ENCODE measurements around the gene ARHGAP15. TPM values are rescaled to one million over a fixed set of nuclear protein-coding genes. Genes with fewer than 3 reads are reported as not detected.

ARHGAP15 gene
- total RNA-seq, 2 donors from 2014 or later: 11.0 to 11.8 TPM

DNA sequence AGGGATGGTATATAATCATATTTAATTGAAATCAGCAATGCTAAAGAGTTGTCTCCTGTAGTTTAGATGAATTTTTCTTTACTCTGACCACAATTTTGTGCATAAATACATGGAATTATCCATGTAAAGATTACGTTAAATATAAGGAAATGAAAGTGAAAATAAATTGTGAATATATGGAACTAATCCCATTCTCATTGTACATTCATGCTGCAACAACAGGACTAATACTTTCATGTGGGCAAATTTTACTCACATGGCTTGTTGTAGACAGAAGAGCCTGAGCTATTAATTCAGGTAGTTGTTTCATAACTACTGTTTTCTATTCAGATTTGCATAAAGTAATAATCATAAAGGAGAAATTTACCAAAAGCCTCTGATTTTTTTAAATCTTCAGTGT lies 357.8 kb downstream of the ARHGAP15 start:
- no peak for TF ChIP-seq CTCF (IDR thresholded peaks at IDR 0.05)
- Histone ChIP-seq H3K27ac (no peak overlapping the region), H3K9me3 (no peaks in the 10 kb centered on the region), H3K4me3 (no peak overlapping the region), H3K36me3 (no peaks in the 10 kb centered on the region), H3K4me1 (ENCODE audit: control insufficient read depth in 1 of 2, low read depth in 2 of 2) (peaks cover 0 to 14% of the 10 kb centered on the region in 2 donors), H3K27me3 (replicated peaks; ENCODE audit: insufficient read depth) (no peaks in the 10 kb centered on the region)
- no peak for ATAC-seq (ENCODE audit: insufficient number of reproducible peaks, low FRiP score, low read depth)
- DNase-seq (ENCODE audit: low spot score): no peak

- peaks cover 0 to 5% of the 10 kb centered on the region in 2 donors for H3K4me1 ChIP-seq (ENCODE audit: control insufficient read depth in 1 of 2, low read depth in 2 of 2)
- no peaks in the 10 kb centered on the region for H3K9me3 ChIP-seq
- no peaks in the 10 kb centered on the region for H3K27me3 ChIP-seq (replicated peaks; ENCODE audit: insufficient read depth)
- no peaks in the 10 kb centered on the region for H3K36me3 ChIP-seq
- no peak for TF ChIP-seq CTCF (IDR thresholded peaks at IDR 0.05)
- H3K27ac ChIP-seq: peak overlapping the region; percentile 23 to 46
- peak; percentile 55 for ATAC-seq (ENCODE audit: insufficient number of reproducible peaks, low FRiP score, low read depth)
- peak overlapping the region; percentile 37 for H3K4me3 ChIP-seq
- no peak for DNase-seq (ENCODE audit: low spot score)
Observed at GRCh38 chr2:143489145-143489544, 359.9 kb downstream of the ARHGAP15 start.

GRCh38 chr2:143491131-143491530 lies 361.9 kb downstream of the ARHGAP15 start:
- TF ChIP-seq CTCF (IDR thresholded peaks at IDR 0.05): no peak
- no peak for DNase-seq (ENCODE audit: low spot score)
- H3K4me3 ChIP-seq: no peak overlapping the region
- no peaks in the 10 kb centered on the region for H3K36me3 ChIP-seq
- no peaks in the 10 kb centered on the region for H3K9me3 ChIP-seq
- H3K27ac ChIP-seq: no peak overlapping the region
- ATAC-seq (ENCODE audit: insufficient number of reproducible peaks, low FRiP score, low read depth): no peak
- no peaks in the 10 kb centered on the region for H3K27me3 ChIP-seq (replicated peaks; ENCODE audit: insufficient read depth)
- H3K4me1 ChIP-seq (ENCODE audit: control insufficient read depth in 1 of 2, low read depth in 2 of 2): peaks cover 0 to 5% of the 10 kb centered on the region in 2 donors

DNA sequence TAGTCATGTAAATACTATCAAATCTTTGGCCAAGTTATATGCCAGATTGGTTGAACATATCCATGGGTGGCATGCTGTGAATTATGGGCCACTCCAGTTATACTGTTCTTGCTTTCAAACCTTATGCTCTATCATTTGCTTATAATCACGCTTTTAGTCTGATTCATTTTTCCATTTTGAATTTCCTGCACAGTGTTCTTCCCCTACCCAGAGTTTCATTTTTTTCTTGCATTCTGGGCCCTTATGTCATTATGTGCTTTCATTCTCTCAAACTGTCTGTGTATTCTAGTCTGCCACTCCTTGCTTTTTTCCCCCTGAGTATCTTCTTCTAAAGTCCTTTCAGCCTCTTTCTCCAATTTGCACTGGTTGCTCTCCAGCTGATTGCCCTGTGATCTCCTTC lies 364.1 kb downstream of the ARHGAP15 start:
- Histone ChIP-seq H3K27me3 (replicated peaks; ENCODE audit: insufficient read depth) (no peaks in the 10 kb centered on the region), H3K36me3 (no peaks in the 10 kb centered on the region)
- TF ChIP-seq CTCF (IDR thresholded peaks at IDR 0.05): no peak

DNA sequence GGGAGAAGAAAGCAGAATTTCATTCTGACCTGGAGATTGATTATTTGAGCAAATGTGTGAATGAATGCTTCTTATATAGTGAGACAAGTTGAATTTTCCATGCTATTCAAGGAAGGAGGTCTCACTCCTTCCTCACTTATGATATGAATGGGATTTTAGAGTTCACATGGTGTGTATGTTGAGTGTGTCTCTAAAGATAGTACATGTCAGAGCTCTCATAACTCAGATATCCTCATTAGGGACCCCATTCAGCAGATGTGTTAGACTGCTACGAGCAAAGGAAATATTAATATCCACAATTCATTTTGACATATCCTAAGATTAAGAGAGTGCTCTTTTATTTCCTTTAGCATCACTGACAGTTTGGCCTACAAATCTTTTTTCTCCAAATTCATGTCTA lies 368.5 kb downstream of the ARHGAP15 start:
- Histone ChIP-seq H3K9me3 (no peaks in the 10 kb centered on the region), H3K4me3 (no peak overlapping the region), H3K27me3 (replicated peaks; ENCODE audit: insufficient read depth) (no peaks in the 10 kb centered on the region), H3K36me3 (no peaks in the 10 kb centered on the region), H3K27ac (no peak overlapping the region), H3K4me1 (ENCODE audit: control insufficient read depth in 1 of 2, low read depth in 2 of 2) (no peaks in the 10 kb centered on the region)
- DNase-seq (ENCODE audit: low spot score) (no peak), ATAC-seq (ENCODE audit: insufficient number of reproducible peaks, low FRiP score, low read depth) (no peak)
- no peak for TF ChIP-seq CTCF (IDR thresholded peaks at IDR 0.05)

More for the DNA sequence above, 364.1 kb downstream of the ARHGAP15 start:
- H3K9me3 ChIP-seq: no peaks in the 10 kb centered on the region
- ATAC-seq (ENCODE audit: insufficient number of reproducible peaks, low FRiP score, low read depth) (no peak), DNase-seq (ENCODE audit: low spot score) (no peak)
- peaks cover 0 to 5% of the 10 kb centered on the region in 2 donors for H3K4me1 ChIP-seq (ENCODE audit: control insufficient read depth in 1 of 2, low read depth in 2 of 2)
- H3K27ac ChIP-seq: no peak overlapping the region
- H3K4me3 ChIP-seq: no peak overlapping the region

Measured in thoracic aorta (tissue), 2 donors.